Astrocyte of the cerebellum (primary cell): ENCODE data around the gene TM7SF3.

Source experiments
- DNase-seq: peaks from one replicate; pipeline ENCODE4 v3.0.0-alpha.2; 2011; ENCODE audit warnings: low read depth
- H3K4me3 ChIP-seq: 2 replicates; pipeline ENCODE4 v1.5.1; 2011; ENCODE audit warnings: mild to moderate bottlenecking, low read depth, low read length, moderate library complexity
- CTCF ChIP-seq: IDR thresholded peaks from 2 replicates; pipeline ENCODE4 v1.5.1; 2012; ENCODE audit warnings: low read length, low read depth, moderate library complexity, mild to moderate bottlenecking; ENCODE audit errors: missing control alignments
- in situ Hi-C: cut with HindIII; loops from 2 replicates; pipeline ENCODE4 v1.10.0; 2017; ENCODE audit warnings: low sequenced_read_pairs

TM7SF3 gene

GRCh38 chr12:26937443-26937862, 76.7 kb downstream of the TM7SF3 start:
- no peak for TF ChIP-seq CTCF
- in situ Hi-C loops, result no loop called here
- H3K4me3 ChIP-seq, result peak overlapping the region; percentile 92
- DNase-seq, result no peak

GRCh38 chr12:26936559-26937442, 77.4 kb downstream of the TM7SF3 start:
- in situ Hi-C loops, result no loop called here
- H3K4me3 ChIP-seq, result peak overlapping the region; percentile 92
- no peak for DNase-seq
- TF ChIP-seq CTCF, result no peak

DNA sequence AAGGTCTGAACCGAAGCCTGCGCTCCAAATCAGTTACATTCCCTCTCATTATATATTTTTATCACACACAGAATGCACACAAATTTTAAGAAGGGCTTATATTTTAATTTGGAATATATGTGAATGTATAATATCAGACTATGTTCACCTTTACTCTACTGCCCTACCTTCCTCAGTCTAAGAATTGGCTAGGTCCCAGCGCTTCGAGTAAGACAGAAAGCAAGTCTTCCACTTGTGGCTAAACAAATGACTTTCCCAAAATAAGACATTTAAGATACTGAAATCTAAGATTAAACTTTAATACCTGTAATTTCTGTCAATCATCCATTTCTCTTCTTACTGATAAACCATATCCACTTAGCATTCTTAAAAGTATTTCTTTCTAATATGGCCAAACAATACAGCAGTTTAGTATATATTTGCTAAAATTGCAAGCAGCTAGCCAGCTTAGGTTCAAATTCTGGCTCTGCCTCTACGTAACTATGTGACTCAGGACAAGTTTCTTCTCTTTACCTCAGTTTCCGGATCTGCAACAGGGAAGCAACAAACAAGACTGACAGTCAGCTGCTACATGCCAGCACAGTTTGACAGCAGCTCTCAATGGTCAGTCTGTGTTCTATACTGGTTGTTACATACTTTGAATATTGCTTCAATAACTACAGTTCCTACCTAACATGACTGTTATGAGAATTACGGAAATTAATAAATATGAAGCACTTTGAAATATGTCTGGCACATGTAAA, 78.4 kb downstream of the TM7SF3 start:
- DNase-seq, result no peak
- H3K4me3 ChIP-seq, result no peak overlapping the region
- in situ Hi-C loops, result no loop called here
- TF ChIP-seq CTCF, result no peak

- DNase-seq, result no peak
- TF ChIP-seq CTCF, result no peak
- in situ Hi-C loops, result no loop called here
- no peak overlapping the region for H3K4me3 ChIP-seq
These were observed 84.6 kb downstream of the TM7SF3 start for GRCh38 chr12:26929590-26929989.

DNA sequence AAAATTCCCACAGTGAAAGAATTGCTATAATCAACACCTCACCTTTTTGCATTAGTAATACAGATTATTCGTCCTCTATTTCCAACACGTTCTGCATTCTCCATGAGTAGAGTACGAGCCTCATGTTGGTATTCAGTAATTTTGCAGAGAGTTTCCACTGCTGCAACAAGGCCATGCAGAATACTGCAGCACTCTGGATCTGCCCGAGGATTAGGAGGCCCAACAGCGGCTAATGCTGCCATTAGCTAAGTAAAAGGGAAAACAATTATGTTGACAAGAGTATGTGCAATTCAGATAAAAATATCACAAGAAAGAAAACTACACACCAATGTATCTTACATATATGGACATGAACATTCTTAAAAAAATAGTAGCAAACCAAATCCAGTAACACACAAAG, 85.5 kb downstream of the TM7SF3 start:
- DNase-seq, result no peak
- no peak for TF ChIP-seq CTCF
- in situ Hi-C loops, result no loop called here
- H3K4me3 ChIP-seq, result no peak overlapping the region
